ENCODE data around the gene SLC27A4. TPM values are rescaled to one million over a fixed set of nuclear protein-coding genes. Genes with fewer than 3 reads are reported as not detected.
"Not testable (repeated sequence)": the region's sequence is repeated elsewhere in the genome, so short reads cannot be mapped to it uniquely, and the experiment has no call there.

SLC27A4 gene
- total and polyA plus RNA-seq, 10 of the 15 experiments (the other 5 are each of a cell fraction or from before 2014, with no cell fraction given): 0.13 to 14.0 (median 7.6) TPM

DNA sequence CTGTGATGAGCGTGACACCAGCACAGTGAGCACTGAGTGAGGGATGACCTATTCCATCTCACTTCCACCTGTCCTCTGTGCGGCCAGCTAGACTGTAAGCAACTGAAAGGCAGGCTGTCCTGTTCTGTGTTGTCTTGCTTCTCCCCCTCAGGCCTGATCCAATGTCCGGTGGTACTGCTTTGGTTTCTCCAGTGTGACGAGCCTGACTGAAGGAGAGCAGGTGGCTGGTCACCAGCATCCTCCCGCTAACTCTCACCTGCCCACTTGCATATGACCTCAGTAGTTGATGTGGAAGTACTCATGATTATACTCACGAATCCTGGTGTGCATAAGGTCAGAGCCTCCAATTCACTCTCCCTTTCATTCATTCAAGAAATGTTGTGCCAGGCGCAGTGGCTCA is 2.4 kb upstream of the SLC27A4 start (continued):
- TF ChIP-seq, protein P1, sequence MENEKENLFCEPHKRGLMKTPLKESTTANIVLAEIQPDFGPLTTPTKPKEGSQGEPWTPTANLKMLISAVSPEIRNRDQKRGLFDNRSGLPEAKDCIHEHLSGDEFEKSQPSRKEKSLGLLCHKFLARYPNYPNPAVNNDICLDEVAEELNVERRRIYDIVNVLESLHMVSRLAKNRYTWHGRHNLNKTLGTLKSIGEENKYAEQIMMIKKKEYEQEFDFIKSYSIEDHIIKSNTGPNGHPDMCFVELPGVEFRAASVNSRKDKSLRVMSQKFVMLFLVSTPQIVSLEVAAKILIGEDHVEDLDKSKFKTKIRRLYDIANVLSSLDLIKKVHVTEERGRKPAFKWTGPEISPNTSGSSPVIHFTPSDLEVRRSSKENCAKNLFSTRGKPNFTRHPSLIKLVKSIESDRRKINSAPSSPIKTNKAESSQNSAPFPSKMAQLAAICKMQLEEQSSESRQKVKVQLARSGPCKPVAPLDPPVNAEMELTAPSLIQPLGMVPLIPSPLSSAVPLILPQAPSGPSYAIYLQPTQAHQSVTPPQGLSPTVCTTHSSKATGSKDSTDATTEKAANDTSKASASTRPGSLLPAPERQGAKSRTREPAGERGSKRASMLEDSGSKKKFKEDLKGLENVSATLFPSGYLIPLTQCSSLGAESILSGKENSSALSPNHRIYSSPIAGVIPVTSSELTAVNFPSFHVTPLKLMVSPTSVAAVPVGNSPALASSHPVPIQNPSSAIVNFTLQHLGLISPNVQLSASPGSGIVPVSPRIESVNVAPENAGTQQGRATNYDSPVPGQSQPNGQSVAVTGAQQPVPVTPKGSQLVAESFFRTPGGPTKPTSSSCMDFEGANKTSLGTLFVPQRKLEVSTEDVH (IDR thresholded peaks at IDR 0.05; ENCODE audit: low read depth, partially characterized antibody): no peak
- TF ChIP-seq, protein P2, sequence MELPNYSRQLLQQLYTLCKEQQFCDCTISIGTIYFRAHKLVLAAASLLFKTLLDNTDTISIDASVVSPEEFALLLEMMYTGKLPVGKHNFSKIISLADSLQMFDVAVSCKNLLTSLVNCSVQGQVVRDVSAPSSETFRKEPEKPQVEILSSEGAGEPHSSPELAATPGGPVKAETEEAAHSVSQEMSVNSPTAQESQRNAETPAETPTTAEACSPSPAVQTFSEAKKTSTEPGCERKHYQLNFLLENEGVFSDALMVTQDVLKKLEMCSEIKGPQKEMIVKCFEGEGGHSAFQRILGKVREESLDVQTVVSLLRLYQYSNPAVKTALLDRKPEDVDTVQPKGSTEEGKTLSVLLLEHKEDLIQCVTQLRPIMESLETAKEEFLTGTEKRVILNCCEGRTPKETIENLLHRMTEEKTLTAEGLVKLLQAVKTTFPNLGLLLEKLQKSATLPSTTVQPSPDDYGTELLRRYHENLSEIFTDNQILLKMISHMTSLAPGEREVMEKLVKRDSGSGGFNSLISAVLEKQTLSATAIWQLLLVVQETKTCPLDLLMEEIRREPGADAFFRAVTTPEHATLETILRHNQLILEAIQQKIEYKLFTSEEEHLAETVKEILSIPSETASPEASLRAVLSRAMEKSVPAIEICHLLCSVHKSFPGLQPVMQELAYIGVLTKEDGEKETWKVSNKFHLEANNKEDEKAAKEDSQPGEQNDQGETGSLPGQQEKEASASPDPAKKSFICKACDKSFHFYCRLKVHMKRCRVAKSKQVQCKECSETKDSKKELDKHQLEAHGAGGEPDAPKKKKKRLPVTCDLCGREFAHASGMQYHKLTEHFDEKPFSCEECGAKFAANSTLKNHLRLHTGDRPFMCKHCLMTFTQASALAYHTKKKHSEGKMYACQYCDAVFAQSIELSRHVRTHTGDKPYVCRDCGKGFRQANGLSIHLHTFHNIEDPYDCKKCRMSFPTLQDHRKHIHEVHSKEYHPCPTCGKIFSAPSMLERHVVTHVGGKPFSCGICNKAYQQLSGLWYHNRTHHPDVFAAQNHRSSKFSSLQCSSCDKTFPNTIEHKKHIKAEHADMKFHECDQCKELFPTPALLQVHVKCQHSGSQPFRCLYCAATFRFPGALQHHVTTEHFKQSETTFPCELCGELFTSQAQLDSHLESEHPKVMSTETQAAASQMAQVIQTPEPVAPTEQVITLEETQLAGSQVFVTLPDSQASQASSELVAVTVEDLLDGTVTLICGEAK (IDR thresholded peaks at IDR 0.05; ENCODE audit: borderline replicate concordance): no peak
- TF ChIP-seq WRNIP1 (IDR thresholded peaks at IDR 0.05; ENCODE audit: borderline replicate concordance, low read depth, low read length) (no peak), CBX5 (IDR thresholded peaks at IDR 0.05; ENCODE audit: low read depth) (no peak), ATF7 (IDR thresholded peaks at IDR 0.05; ENCODE audit: low read depth) (no peak), NFYA (IDR thresholded peaks at IDR 0.05; ENCODE audit: borderline replicate concordance, low read depth, low read length) (no peak), GATAD2B (conservative IDR thresholded peaks at IDR 0.05; ENCODE audit: low read depth) (no peak), ZNF217 (IDR thresholded peaks at IDR 0.05) (no peak)
- TF ChIP-seq, protein P3, sequence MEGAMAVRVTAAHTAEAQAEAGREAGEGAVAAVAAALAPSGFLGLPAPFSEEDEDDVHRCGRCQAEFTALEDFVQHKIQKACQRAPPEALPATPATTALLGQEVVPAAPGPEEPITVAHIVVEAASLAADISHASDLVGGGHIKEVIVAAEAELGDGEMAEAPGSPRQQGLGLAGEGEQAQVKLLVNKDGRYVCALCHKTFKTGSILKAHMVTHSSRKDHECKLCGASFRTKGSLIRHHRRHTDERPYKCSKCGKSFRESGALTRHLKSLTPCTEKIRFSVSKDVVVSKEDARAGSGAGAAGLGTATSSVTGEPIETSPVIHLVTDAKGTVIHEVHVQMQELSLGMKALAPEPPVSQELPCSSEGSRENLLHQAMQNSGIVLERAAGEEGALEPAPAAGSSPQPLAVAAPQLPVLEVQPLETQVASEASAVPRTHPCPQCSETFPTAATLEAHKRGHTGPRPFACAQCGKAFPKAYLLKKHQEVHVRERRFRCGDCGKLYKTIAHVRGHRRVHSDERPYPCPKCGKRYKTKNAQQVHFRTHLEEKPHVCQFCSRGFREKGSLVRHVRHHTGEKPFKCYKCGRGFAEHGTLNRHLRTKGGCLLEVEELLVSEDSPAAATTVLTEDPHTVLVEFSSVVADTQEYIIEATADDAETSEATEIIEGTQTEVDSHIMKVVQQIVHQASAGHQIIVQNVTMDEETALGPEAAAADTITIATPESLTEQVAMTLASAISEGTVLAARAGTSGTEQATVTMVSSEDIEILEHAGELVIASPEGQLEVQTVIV (IDR thresholded peaks at IDR 0.05; ENCODE audit: borderline replicate concordance, partially characterized antibody): no peak
- TF ChIP-seq, protein P4, sequence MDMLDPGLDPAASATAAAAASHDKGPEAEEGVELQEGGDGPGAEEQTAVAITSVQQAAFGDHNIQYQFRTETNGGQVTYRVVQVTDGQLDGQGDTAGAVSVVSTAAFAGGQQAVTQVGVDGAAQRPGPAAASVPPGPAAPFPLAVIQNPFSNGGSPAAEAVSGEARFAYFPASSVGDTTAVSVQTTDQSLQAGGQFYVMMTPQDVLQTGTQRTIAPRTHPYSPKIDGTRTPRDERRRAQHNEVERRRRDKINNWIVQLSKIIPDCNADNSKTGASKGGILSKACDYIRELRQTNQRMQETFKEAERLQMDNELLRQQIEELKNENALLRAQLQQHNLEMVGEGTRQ (IDR thresholded peaks at IDR 0.05; ENCODE audit: borderline replicate concordance, low read depth, low read length): no peak

DNA sequence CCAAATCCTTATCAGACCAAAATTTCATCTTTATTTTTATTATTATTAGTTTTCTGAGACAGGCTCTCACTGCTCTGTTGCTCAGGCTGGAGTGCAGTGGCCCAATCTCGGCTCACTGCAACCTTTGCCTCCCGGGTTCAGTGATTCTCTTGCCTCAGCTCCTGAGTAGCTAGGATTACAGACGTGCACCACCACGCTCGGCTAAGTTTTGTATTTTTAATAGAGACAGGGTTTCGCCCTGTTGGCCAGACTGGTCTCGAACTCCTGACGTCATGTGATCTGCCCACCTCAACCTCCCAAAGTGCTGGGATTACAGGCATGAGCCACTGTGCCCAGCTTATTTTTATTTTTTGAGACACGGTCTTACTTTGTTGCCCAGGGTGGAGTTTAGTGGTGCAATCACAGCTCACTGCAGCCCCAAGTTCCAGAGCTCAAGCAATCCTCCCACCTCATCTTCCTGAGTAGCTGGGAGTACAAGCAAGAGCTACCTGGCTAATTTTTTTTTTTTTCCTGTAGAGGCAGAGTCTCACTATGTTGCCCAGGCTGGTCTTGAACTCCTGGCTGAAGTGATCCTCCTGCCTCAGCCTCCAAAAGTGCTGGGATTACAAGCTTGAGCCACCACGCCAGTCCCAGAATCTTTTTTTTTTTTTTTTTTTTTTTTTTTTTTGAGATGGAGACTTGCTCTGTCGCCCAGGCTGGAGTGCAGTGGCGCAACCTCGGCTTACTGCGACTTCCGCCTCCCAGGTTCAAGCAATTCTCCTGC is 1.3 kb upstream of the SLC27A4 start:
- H2AFZ ChIP-seq (ENCODE audit: control insufficient read depth, low read depth, low read length); in situ Hi-C loops (cut with MboI); intact Hi-C loops (cut with micrococcal nuclease; ENCODE audit: unreplicated experiment); ATAC-seq; H3K27me3 ChIP-seq (replicated peaks in 1 of 2; ENCODE audit: control insufficient read depth in 2 of 2, insufficient read depth in 2 of 2, low read length in 1 of 2); DNase-seq (ENCODE audit: low read depth, low spot score); H3K79me2 ChIP-seq (ENCODE audit: control insufficient read depth, insufficient read depth, low read length); H3K9ac ChIP-seq (ENCODE audit: control insufficient read depth, insufficient read depth, low read length); BruUV-seq (replicated peaks); H4K20me1 ChIP-seq (ENCODE audit: control insufficient read depth, insufficient read depth); H3K4me2 ChIP-seq (ENCODE audit: control insufficient read depth, insufficient read depth); H3K36me3 ChIP-seq (ENCODE audit: control insufficient read depth in 2 of 2, insufficient read depth in 2 of 2, low read length in 1 of 2); H3K27ac ChIP-seq (ENCODE audit: control insufficient read depth, insufficient read depth); FAIRE-seq; H3K4me1 ChIP-seq (ENCODE audit: control insufficient read depth, insufficient read depth, low read length); H3K4me3 ChIP-seq; H3K9me3 ChIP-seq (replicated peaks; ENCODE audit: control insufficient read depth, insufficient read depth, low read length): not testable (repeated sequence)
- WGBS (ENCODE audit: insufficient coverage, insufficient replicate concordance, low lambda C conversion rate, missing lambda C conversion rate): 94% methylated on average over 15 of the region's 15 CpGs
- ChIA-PET RAD21 (ENCODE audit: unreplicated experiment) (interaction anchor here (0.6 to 1.6 kb wide), 2 partner anchors 44 to 839 kb away, joined by 3 to 8 read pairs; partner anchors contain the start of gene IER5L), CTCF (interaction anchor here (0.6 to 2.1 kb wide), 4 partner anchors 18 to 84 kb away, joined by 3 to 8 read pairs (median 4); no protein-coding TSS in a partner anchor), SMC1A (ENCODE audit: uncharacterized antibody, unreplicated experiment) (interaction anchor here (1.6 kb wide), 1 partner anchor 44 kb away, joined by 3 read pairs; no protein-coding TSS in a partner anchor), POLR2A (interaction anchor here (0.7 to 1.4 kb wide), 4 partner anchors 8 to 1668 kb away, joined by 3 to 5 read pairs (median 3); partner anchors contain the start of genes GOLGA2 and SWI5)

Data from GM12878 (cell line).